ENCODE results near the gene LRRC1. TPM values are rescaled to one million over a fixed set of nuclear protein-coding genes. Genes with fewer than 3 reads are reported as not detected.

Gene LRRC1
- total RNA-seq, 1 donor from 2014 or later: 16.3 TPM

GRCh38 chr6:53858196-53858595 lies 63.4 kb downstream of the LRRC1 start:
- H3K27ac ChIP-seq: no peak overlapping the region
- no peak overlapping the region for H3K4me3 ChIP-seq
- no peak for DNase-seq (ENCODE audit: low spot score in 2 of 2)
- H3K4me1 ChIP-seq: peaks cover 0 to 16% of the 10 kb centered on the region in 2 donors
- H3K9me3 ChIP-seq: no peaks in the 10 kb centered on the region
- H3K36me3 ChIP-seq: no peaks in the 10 kb centered on the region
- TF ChIP-seq CTCF (IDR thresholded peaks at IDR 0.05): no peak
- no peaks in the 10 kb centered on the region for H3K27me3 ChIP-seq
- intact Hi-C loops (cut with DNase I): no loop called here

- Histone ChIP-seq H3K27me3 (no peaks in the 10 kb centered on the region), H3K9me3 (no peaks in the 10 kb centered on the region), H3K36me3 (no peaks in the 10 kb centered on the region), H3K4me1 (peaks cover 0 to 22% of the 10 kb centered on the region in 2 donors), H3K27ac (no peak overlapping the region), H3K4me3 (no peak overlapping the region)
- intact Hi-C loops (cut with DNase I): no loop called here
- no peak for TF ChIP-seq CTCF (IDR thresholded peaks at IDR 0.05)
- DNase-seq (ENCODE audit: low spot score in 2 of 2): no peak
These were observed 64.1 kb downstream of the LRRC1 start for GRCh38 chr6:53858913-53859312.

- Histone ChIP-seq H3K4me1 (peaks cover 0 to 19% of the 10 kb centered on the region in 2 donors), H3K4me3 (no peak overlapping the region), H3K9me3 (no peaks in the 10 kb centered on the region), H3K36me3 (no peaks in the 10 kb centered on the region), H3K27ac (no peak overlapping the region), H3K27me3 (no peaks in the 10 kb centered on the region)
- DNase-seq (ENCODE audit: low spot score in 2 of 2): no peak
- intact Hi-C loops (cut with DNase I): loop anchor here (2.0 kb wide), 1 partner anchor 66 kb away; the partner anchor contains the start of gene LRRC1
- no peak for TF ChIP-seq CTCF (IDR thresholded peaks at IDR 0.05)
These were observed 65.7 kb downstream of the LRRC1 start for GRCh38 chr6:53860511-53860910.

- Histone ChIP-seq H3K4me1 (peaks cover 0 to 13% of the 10 kb centered on the region in 2 donors), H3K9me3 (no peaks in the 10 kb centered on the region), H3K27me3 (no peaks in the 10 kb centered on the region), H3K27ac (peak overlapping the region in 1 of 2 donors; percentile 26), H3K4me3 (no peak overlapping the region), H3K36me3 (no peaks in the 10 kb centered on the region)
- intact Hi-C loops (cut with DNase I): loop anchor here (2.0 kb wide), 1 partner anchor 67 kb away; the partner anchor contains the start of gene LRRC1
- DNase-seq (ENCODE audit: low spot score in 2 of 2): no peak
- no peak for TF ChIP-seq CTCF (IDR thresholded peaks at IDR 0.05)
These were observed 66.7 kb downstream of the LRRC1 start for GRCh38 chr6:53861518-53861917.

GRCh38 chr6:53862662-53863462 lies 68.1 kb downstream of the LRRC1 start:
- Histone ChIP-seq H3K27me3 (no peaks in the 10 kb centered on the region), H3K9me3 (no peaks in the 10 kb centered on the region), H3K36me3 (no peaks in the 10 kb centered on the region), H3K4me1 (peaks cover 0 to 13% of the 10 kb centered on the region in 2 donors), H3K4me3 (no peak overlapping the region), H3K27ac (peak overlapping the region; percentile 46 to 52)
- intact Hi-C loops (cut with DNase I): no loop called here
- peak in 1 of 2 donors; percentile 75 for DNase-seq (ENCODE audit: low spot score in 2 of 2)
- no peak for TF ChIP-seq CTCF (IDR thresholded peaks at IDR 0.05)

Measured in ascending aorta (tissue), 2 donors.